ENCODE data around the gene SEC61G. TPM values are rescaled to one million over a fixed set of nuclear protein-coding genes. Genes with fewer than 3 reads are reported as not detected.

Gene SEC61G
- total RNA-seq: 130 TPM
- long read RNA-seq, transcript SEC61G-201 (4 exons, 462 nt): major isoform, 26 of 31 reads
- long read RNA-seq, partial matches to known transcripts: 1 of 31 reads
- long read RNA-seq, other reads (novel, unspliced or antisense): 1 of 31 reads

DNA sequence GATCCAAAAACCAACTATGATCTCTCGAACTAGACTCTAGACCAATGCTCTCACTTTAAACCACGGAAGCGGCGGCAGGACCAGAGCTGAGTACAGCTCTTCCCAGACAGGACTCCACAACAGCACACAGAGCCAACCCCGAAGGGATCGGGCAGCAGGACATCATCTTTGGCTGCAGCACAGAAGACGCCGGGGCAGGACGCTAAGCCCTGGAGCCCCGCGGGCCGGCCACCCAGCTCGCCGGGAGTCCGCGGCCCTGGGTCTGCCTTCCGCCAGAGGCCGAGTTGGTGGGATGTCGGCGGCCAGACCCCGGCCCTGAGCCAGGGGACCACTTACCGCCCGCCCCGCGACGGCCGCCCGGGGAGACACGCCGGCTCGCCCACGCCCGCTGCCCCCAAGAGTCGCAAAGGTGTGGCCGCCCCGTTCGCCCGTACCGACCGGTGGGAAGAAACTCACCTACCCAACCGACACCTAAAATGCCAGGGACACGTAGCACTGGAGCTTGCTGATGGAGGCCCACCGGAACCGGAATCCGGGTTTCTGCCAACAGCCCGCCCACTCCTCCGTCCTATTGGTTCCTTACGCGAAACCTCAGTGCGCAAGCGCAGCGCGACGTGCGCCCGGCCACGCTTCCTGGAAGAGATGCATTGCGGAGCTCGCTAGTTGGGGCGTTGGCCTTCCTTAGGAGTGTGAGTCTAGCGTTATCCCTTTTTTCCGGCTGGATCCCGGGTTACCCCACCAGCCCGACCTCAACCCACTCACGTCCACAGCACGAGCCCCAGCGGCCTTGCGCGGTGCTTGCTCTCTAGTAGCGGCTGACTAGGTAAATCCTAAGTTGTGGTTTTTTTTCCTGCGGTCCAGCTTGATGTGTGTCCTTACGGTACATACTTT lies at the start of gene SEC61G:
Gene SEC61G, minus strand, starts transcription at position 510 of the 891 bp plus-strand sequence. CDS start 1,623 bp downstream, outside the sequence.
- DNase-seq (peak; percentile 98), ATAC-seq (ENCODE audit: poor library complexity) (peak; percentile 100)
- intact Hi-C loops (cut with DNase I): no loop called here

DNA sequence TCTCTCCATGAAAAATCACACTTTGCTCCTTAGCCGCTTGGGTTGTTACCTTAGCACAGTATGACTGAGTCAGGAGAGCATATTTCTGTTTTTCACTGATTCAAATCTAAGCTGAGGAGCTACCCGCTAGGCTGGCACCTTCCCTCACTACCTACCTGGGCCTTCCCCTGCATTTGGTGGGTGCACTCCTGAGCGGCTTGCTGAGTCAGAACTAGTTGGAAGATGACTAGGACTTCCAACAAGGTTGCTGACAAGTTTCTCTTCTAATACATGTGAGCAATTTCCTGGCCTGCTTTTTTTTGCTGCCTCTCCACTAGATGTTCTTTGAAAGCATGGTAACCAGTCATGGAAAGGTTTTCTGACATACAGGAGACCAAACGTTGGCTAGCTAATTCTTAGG lies 43.8 kb upstream of the SEC61G start:
- no peak for ATAC-seq (ENCODE audit: poor library complexity)

DNA sequence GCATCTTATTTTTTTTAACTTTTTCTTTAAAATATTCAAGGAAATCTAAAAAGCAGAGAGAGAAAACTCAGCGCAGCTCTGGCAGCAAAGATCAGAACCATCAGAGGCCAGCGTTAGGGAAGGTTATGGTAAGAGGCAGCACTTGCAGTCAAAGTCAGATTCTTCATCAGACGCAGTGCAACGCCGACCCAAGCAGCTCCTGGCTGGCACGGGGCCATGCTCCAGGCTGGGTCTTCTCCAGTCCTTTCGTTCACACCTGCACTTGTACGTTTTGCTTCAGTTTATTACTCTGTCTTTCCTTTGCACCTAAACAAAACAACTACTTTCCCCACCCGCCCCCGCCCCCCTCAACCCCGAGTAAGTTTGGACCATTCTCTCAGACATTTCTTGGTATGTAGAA lies 43.1 kb upstream of the SEC61G start:
- intact Hi-C loops (cut with DNase I): no loop called here
- no peak for DNase-seq
- ATAC-seq (ENCODE audit: poor library complexity): no peak

More for the DNA sequence above, 43.8 kb upstream of the SEC61G start:
- intact Hi-C loops (cut with DNase I): no loop called here
- no peak for DNase-seq

DNA sequence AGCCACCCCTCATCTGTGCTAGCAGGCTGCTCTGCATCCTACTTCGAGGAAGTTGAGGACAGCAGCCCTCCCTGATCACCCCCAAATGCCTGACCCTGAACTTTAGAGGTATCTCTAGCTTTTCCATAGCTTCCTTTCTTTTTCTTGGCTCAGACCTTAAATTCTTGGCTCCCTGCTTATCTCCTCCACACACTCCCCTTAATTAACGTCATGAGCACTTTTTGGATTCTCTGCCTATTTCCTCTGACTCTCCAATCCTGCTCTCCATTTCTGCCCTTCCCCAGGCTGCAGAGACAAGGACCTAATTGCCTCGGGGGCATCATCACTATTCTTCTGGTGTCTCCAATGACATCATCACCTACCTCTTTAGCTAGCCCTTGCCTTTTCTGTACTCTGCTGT lies 40.8 kb upstream of the SEC61G start:
- ATAC-seq (ENCODE audit: poor library complexity) (no peak), DNase-seq (no peak)
- intact Hi-C loops (cut with DNase I): no loop called here

DNA sequence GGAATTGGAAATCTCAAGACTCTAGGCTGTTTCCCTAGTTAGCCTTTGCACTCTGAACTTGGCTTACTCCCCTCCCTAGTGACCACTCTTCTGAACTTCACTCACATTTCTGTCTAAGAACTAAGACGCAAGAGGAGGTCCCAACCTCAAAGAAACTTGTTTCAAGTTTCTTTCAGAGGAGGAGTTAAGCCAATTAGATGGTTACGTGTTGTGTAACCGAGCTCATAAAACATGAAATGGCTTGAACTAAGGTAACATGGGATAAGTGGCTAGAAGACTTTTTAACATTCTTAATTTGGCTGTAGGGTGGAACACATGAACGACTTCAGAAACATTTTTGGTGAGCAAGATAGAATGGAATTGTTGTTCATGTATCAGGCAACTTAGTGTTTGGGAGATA lies 39.5 kb upstream of the SEC61G start:
- ATAC-seq (ENCODE audit: poor library complexity) (no peak), DNase-seq (no peak)
- intact Hi-C loops (cut with DNase I): no loop called here

DNA sequence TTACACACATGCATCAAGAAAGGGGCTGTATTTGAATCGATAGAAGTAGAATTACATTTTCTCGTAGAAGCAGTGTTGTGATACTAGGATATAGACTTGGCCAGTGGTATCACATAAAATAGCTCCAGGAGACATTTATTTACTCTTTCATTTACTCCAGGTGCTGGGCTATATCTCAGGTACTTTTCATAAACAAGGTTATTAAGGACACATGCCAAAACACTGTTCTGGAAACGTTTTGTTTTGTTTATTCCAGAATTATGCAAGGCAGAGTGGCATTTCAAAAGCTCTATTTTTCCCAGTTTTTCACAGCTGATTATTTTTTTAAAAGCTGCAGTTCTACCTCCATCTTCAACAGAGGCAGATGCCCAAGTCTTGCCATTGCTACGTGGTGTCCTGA lies 37.8 kb upstream of the SEC61G start:
- ATAC-seq (ENCODE audit: poor library complexity) (no peak), DNase-seq (no peak)
- intact Hi-C loops (cut with DNase I): no loop called here

DNA sequence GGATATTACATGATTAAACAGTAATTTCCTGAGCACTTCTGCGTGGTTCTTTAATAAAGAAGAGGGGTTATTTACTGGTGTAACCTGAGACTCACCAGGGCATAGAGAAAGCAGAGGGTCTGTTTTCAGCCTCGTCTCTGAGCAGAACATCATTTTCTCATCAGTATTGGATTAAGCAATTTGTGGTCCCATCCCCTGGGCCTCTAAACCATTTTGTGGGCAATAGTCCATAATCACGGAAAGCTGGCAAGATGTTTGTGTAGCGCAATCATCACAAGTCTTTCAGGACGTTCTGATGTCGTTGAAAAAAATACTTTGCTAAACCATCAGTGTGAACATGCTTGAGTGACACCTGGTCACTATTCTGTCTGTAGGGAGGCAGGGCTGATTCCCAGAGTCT lies 37.1 kb upstream of the SEC61G start:
- DNase-seq (no peak), ATAC-seq (ENCODE audit: poor library complexity) (no peak)
- intact Hi-C loops (cut with DNase I): no loop called here

DNA sequence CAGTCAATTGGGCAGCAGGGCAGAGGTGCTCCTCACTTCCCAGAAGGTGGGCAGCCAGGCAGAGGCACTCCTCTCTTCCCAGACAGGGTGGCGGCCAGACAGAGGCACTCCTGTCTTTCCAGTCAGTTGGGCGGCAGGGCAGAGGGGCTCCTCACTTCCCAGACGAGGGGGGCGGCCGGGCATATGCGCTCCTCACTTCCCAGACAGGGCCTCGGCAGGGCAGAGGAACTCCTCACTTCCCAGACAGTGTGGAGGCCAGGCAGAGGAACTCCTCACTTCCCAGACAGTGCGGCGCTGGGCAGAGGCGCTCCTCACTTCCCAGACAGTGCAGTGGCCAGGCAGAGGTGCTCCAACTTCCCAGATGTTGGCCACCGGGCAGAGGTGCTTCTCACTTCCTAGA lies 33.4 kb upstream of the SEC61G start:
- no peak for DNase-seq
- ATAC-seq (ENCODE audit: poor library complexity): no peak
- intact Hi-C loops (cut with DNase I): no loop called here

DNA sequence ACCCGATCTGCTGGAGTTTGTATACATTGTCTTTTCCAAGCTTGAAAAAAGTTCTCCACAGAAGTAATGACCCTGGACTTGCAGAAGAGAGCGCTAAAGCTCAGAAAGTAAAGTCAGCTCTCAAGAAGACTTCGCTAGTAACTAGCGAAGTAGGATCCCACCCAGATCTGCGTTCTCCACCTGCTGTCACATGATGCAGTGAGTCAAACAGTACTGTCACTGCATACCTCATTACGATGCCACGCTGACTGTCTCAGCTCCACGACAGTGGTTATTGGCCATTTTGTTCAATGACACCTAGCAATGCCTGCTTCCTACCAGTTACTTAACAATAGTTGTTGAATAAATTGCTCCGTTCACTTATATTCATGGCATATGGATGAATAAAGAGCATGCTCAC lies 29.7 kb upstream of the SEC61G start:
- ATAC-seq (ENCODE audit: poor library complexity) (peak; percentile 82), DNase-seq (no peak)
- intact Hi-C loops (cut with DNase I): loop anchor here (5.0 to 10.0 kb wide), 2 partner anchors 46 to 469 kb away; no protein-coding TSS in a partner anchor

DNA sequence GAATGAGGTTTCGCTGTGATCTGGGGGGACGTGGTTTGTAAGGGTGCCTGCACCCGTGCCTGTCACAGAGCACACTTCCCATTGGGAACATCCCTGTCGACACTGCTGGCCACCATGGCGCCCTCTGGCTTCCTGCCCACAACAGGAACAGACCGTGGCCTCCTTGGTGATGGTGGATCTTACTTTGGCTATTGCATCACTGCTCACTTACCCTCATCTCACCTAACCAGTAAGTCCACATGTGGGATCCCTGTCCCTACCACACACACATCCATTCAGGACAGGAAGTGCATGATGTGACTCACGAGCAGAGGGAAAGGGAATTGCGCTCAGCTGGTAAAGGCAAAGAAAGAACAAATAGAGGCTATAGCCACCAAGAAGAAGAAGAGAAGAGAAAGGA lies 26.2 kb upstream of the SEC61G start:
- DNase-seq (no peak), ATAC-seq (ENCODE audit: poor library complexity) (no peak)
- intact Hi-C loops (cut with DNase I): loop anchor here (5.0 to 10.0 kb wide), 2 partner anchors 50 to 472 kb away; no protein-coding TSS in a partner anchor

DNA sequence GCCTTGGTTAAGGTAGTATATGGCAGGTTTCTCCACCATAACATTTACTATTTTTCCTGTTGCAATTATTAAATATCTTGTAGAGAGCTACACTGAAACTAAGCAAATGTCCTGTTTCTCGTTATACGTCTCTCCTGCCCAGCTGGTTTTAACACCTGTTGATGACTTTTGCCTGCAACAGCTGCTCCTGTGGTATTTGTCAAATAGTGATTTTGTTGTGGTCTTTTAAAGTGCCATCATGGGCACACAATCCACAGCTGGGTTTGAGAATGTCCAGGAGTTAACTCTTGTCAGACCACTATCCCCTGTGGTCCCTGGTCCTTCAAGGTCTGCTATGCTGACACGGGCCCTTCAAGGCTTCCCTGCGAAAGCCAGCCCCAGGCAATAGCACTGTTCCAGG lies 24.9 kb upstream of the SEC61G start:
- DNase-seq (no peak), ATAC-seq (ENCODE audit: poor library complexity) (no peak)
- intact Hi-C loops (cut with DNase I): loop anchor here (10.0 kb wide), 1 partner anchor 51 kb away; no protein-coding TSS in a partner anchor

DNA sequence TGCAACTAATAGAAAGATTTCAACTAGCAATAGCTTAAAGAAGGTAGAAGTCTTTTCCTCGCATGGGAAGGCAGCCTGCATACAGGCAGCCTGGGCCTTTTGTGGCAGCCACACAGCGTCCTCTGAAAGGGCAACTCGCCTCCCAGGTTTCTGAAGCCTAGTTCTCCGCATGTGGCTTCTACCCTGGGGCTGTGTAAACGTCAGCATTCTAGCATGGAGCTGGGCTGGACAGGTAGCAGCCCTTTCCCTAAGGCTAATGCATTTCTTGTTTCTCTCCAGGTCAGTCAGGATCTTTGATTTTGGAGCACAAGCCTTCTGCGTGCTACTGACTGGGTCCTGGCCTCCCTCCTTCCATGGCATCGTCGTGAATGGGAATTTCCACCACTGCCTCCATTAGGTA lies 23.8 kb upstream of the SEC61G start:
- ATAC-seq (ENCODE audit: poor library complexity): no peak

DNA sequence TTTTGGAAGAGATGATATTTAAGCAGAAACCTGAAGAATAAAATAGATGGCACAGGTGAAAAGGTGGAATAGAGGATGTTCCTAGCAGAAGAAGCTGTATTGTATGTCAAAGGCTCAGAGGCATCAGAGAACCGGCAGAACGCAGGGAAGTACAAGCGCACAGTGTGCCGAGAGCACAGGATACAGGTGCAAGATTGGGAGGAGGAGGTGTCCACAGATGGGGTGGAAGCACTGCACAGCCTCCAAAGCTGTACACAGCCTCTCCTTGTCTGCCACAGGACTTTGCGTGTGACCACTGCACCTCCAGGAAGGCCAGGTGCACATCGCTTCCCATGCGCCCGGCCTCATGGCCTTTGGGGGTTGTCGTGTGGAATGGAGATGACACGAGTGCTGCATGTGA lies 23.3 kb upstream of the SEC61G start:
- intact Hi-C loops (cut with DNase I): loop anchor here (10.0 kb wide), 1 partner anchor 52 kb away; no protein-coding TSS in a partner anchor
- ATAC-seq (ENCODE audit: poor library complexity): no peak

More for the DNA sequence above, 23.8 kb upstream of the SEC61G start:
- intact Hi-C loops (cut with DNase I): loop anchor here (10.0 kb wide), 1 partner anchor 52 kb away; no protein-coding TSS in a partner anchor
- no peak for DNase-seq

DNA sequence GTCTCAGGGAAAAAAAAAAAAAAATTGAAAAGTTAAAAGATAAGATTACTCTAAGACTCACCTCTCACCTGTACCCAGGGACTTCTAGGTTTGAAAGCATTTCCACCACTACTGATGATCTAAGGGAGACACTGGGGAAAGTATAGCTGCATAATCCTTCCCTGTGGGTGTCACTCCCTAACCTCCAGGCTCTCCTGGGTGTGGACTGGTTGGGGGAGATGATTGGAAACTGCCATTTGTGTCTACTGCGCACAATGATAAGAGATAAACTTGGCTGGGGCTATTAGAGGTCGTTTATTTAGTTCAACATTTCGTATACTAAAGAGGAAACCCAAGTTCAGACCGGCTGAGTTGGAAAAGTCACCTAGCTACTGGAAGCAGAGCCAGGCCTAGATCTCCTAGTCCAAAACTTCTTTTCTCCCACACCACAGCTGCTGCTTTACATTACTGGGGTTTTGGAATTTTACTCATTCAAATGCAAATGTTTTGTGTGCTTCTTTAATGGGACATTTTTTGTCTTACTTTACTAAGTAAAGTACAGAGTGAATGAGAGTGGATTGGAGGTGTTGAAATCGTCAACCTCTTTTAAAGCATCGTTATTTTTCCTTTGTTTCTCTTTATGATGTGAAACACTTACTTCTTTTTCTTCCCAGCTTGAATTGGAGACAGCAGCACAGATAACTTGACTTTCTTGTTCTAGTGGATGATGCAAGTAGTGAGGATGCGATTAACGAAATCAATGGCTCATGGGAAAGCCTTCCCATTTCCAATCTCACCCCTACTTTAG lies 22.3 kb upstream of the SEC61G start:
- intact Hi-C loops (cut with DNase I): loop anchor here (10.0 kb wide), 1 partner anchor 53 kb away; no protein-coding TSS in a partner anchor
- DNase-seq (no peak), ATAC-seq (ENCODE audit: poor library complexity) (no peak)

More for the DNA sequence above, 23.3 kb upstream of the SEC61G start:
- no peak for DNase-seq

DNA sequence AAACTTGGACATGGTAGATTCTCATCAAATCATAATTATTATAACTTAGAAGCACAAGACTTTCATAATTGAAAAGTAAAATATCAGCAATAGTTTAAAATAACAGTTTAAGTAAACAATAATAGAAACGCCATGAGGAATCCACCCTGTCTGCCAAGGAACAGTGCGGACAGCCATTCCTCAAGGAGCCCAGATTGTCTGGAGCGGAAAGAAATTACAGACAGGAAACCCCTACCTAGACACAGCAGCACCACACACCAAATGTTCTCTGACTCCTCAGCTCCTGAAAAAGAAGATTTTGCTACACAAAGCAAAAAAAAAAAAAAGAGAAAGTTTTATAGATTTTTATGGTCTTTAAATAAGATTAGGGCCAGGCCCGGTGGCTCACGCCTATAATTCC lies 21.5 kb upstream of the SEC61G start:
- no peak for DNase-seq
- intact Hi-C loops (cut with DNase I): loop anchor here (10.0 kb wide), 1 partner anchor 54 kb away; no protein-coding TSS in a partner anchor
- no peak for ATAC-seq (ENCODE audit: poor library complexity)

DNA sequence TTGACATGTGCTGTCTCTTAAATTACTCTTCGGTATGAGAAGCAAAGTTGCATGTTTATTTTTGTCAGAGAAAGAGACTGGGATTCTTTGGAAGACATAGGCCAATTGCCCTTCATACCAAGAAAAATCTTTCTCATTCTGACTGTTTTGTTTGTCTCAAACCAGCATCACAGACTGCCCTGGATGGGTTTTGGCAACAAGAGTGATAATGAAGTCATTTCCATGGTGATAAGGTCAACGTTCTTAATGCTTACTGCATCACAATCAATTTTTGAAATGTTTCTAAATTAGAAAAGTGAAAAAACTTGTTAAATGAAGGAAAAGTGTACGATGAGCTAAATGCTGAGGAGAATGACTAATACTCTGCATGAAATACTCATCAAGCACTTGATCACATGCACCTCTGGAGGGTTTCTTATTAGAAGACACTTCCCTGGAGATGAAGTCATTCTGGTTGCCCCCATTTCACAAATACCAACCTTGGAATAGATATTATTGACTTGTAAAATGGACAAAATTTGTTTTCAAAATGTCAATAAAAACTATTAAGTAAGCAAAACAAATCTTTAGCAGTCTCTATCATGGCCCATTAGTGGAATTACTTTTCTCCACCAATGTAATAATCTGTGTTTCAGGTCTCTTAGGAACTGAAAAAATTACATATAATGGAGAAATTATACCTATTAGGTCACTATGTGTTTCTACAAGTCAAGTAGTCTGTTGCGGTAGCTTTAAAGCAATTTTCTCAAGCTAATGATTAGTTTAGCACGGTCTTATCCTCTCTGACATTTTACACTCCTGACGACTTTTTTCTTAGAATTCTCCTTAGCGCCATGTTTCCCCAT lies 19.9 kb upstream of the SEC61G start:
- ATAC-seq (ENCODE audit: poor library complexity): no peak
- intact Hi-C loops (cut with DNase I): no loop called here
- no peak for DNase-seq

DNA sequence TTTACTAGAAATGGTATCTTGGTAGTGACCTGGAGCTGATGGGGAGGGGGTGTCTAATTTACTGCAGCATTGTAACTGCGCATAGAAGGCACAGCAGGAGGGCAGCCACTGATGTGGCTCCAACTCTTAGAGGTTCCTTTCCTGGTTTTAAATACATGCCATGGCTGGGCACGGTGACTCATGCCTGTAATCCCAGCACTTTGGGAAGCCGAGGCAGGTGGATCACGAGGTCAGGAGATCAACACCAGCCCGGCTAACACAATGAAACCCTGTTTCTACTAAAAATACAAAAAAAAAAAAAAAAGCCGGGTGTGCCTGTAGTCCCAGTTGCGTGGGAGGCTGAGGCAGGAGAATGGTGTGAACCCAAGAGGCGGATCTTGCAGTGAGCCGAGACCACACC lies 19.2 kb upstream of the SEC61G start:
- no peak for DNase-seq
- intact Hi-C loops (cut with DNase I): no loop called here
- no peak for ATAC-seq (ENCODE audit: poor library complexity)

All from Right ventricle myocardium superior (tissue), 1 donor.